ENCODE results near the gene SKAP1. TPM values are rescaled to one million over a fixed set of nuclear protein-coding genes. Genes with fewer than 3 reads are reported as not detected.

Gene SKAP1
- total and polyA plus RNA-seq, 2 of the 13 experiments (the other 11 are each of a cell fraction or from before 2014, with no cell fraction given): 0.21 TPM; not detected in 1

DNA sequence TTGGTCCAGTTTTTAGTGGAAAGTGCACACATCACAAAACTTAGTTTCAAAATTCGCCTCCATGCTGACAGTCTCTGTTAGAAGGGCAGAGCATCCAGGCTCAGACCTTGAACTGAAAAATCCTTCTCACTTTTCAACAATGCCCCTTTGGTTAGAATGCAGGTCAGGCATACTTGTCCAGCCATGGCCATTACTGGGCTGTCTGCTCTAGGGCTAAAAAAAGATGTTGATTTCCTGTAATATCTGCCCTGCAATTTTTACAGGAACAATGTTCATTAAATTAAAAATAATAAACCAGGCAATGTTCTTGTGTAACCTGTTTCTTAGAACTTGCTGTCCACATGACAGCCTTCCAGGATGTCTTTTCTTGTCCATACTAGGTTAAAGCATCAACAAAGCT, 200.1 kb downstream of the SKAP1 start (continued):
- TF ChIP-seq CREBL2 (CRISPR knock-in tag; IDR thresholded peaks at IDR 0.05; ENCODE audit: borderline replicate concordance): no peak

- no peaks in the 10 kb centered on the region for H3K4me1 ChIP-seq (ENCODE audit: insufficient read depth, low read length)
- POLR2A ChIA-PET: no interaction called here
- no peak overlapping the region for H3K4me2 ChIP-seq (ENCODE audit: low read depth, low read length)
- no TSS peak for BruUV-seq (replicated peaks)
- TF ChIP-seq CTCF (CRISPR knock-in tag; IDR thresholded peaks at IDR 0.05) (peak; percentile 43), ZNF740 (CRISPR knock-in tag; IDR thresholded peaks at IDR 0.05) (no peak)
- no peak overlapping the region for H3K9ac ChIP-seq (ENCODE audit: insufficient read depth, low read depth, low read length)
- H3K27ac ChIP-seq (ENCODE audit: extremely low read length, insufficient read depth, low read length): no peak overlapping the region
- FAIRE-seq (no peak), DNase-seq (ENCODE audit: low spot score) (no peak), ATAC-seq (peak; percentile 71)
- H3K79me2 ChIP-seq (ENCODE audit: insufficient read depth, low read length): no peaks in the 10 kb centered on the region
- CTCF ChIA-PET (ENCODE audit: low intra/inter-chr PET ratio, low total read pairs): no interaction called here
- no peak overlapping the region for H3K4me3 ChIP-seq (replicated peaks in 1 of 3; ENCODE audit: insufficient read depth in 1 of 3, low read depth in 2 of 3, low read length in 3 of 3)
- WGBS (ENCODE audit: low lambda C conversion rate): 0% methylated on average over 1 of the region's 1 CpG
- intact Hi-C loops (cut with micrococcal nuclease; ENCODE audit: unreplicated experiment) (no loop called here), in situ Hi-C loops (cut with HindIII; ENCODE audit: extremely low pct_ligation_motif_present, low pct_unique_long_range_greater_than_20kb) (no loop called here)
- no peak overlapping the region for H2AFZ ChIP-seq (ENCODE audit: low read length)
- H3K36me3 ChIP-seq (replicated peaks in 1 of 2; ENCODE audit: control insufficient read depth in 1 of 2, insufficient read depth in 2 of 2, low read length in 2 of 2): no peaks in the 10 kb centered on the region
- H3K9me3 ChIP-seq (ENCODE audit: low read length): no peaks in the 10 kb centered on the region
- H3K27me3 ChIP-seq (ENCODE audit: control insufficient read depth in 1 of 2, insufficient read depth in 2 of 2, low read length in 2 of 2): no peaks in the 10 kb centered on the region
- H4K20me1 ChIP-seq (ENCODE audit: insufficient read depth, low read length): no peaks in the 10 kb centered on the region
These were observed 201.3 kb downstream of the SKAP1 start for GRCh38 chr17:48228720-48229119.

Data from HepG2 (cell line).